Liver (tissue), 9 donors: Measurements from ENCODE around the gene ZNF343. TPM values are rescaled to one million over a fixed set of nuclear protein-coding genes. Genes with fewer than 3 reads are reported as not detected.

Experiments
- DNase-seq: peaks from one replicate; pipeline ENCODE4 v3.0.0-alpha.2; 2017; ENCODE audit warnings: low spot score
- H3K27ac ChIP-seq, 2 donors: one replicate each; pipeline ENCODE4 v1.7.0; 2013; ENCODE audit warnings: inconsistent platforms in 2 of 2, low read length in 2 of 2, control low read depth in 1 of 2, low read depth in 1 of 2, mild to moderate bottlenecking in 1 of 2
- H3K27me3 ChIP-seq, 4 donors: one replicate each; pipeline versions ENCODE4 v1.6.1 to v1.7.0; 2013; ENCODE audit warnings: low read length in 3 of 4, inconsistent platforms in 1 of 4, mild to moderate bottlenecking in 1 of 4, moderate library complexity in 1 of 4; ENCODE audit not compliant: control insufficient read depth in 4 of 4, insufficient read depth in 4 of 4
- H3K36me3 ChIP-seq, 4 donors: one replicate each; pipeline versions ENCODE4 v1.6.1 to v1.7.0; 2013; ENCODE audit warnings: low read length in 3 of 4, mild to moderate bottlenecking in 3 of 4, low read depth in 1 of 4, moderate library complexity in 1 of 4; ENCODE audit not compliant: control insufficient read depth in 4 of 4, insufficient read depth in 3 of 4
- H3K4me1 ChIP-seq, 4 donors: one replicate each; pipeline versions ENCODE4 v1.6.1 to v1.7.0; 2013; ENCODE audit warnings: low read length in 3 of 4, mild to moderate bottlenecking in 3 of 4, moderate library complexity in 1 of 4; ENCODE audit not compliant: control insufficient read depth in 4 of 4, insufficient read depth in 4 of 4
- H3K4me3 ChIP-seq, 3 donors: one replicate each; pipeline versions ENCODE4 v1.6.1 to v1.7.0; 2013; ENCODE audit warnings: low read length in 3 of 3, control low read depth in 1 of 3, low read depth in 1 of 3, mild to moderate bottlenecking in 1 of 3
- H3K9ac ChIP-seq, 2 donors: one replicate each; pipeline ENCODE4 v1.7.0; 2013; ENCODE audit warnings: low read length in 2 of 2, mild to moderate bottlenecking in 2 of 2, moderate library complexity in 2 of 2, control low read depth in 1 of 2, low read depth in 1 of 2
- H3K9me3 ChIP-seq, 4 donors: one replicate each; pipeline versions ENCODE4 v1.6.1 to v1.7.0; 2013; ENCODE audit warnings: low read length in 3 of 4; ENCODE audit not compliant: control insufficient read depth in 4 of 4
- ATF3 ChIP-seq: IDR thresholded peaks from 2 replicates; pipeline ENCODE4 v1.6.1; 2016; ENCODE audit warnings: antibody characterized with exemption
- CTCF ChIP-seq: fragments of 150-350 bp; IDR thresholded peaks from 2 replicates; pipeline ENCODE4 v1.5.1; 2017; ENCODE audit warnings: improper control_type of control experiment, low read depth, low read length; ENCODE audit not compliant: missing input control
- EGR1 ChIP-seq, 2 donors: IDR thresholded peaks; 2 replicates each; pipeline ENCODE4 v1.6.1; 2016 to 2018; ENCODE audit warnings: antibody characterized with exemption in 2 of 2, low read depth in 2 of 2
- FOXA1 ChIP-seq: IDR thresholded peaks from 2 replicates; pipeline ENCODE4 v1.6.1; 2016; ENCODE audit warnings: antibody characterized with exemption
- FOXA2 ChIP-seq: IDR thresholded peaks from 2 replicates; pipeline ENCODE4 v1.6.1; 2016; ENCODE audit warnings: antibody characterized with exemption
- GABPA ChIP-seq, 2 donors: IDR thresholded peaks in 1 of 2; conservative IDR thresholded peaks in 1 of 2; 2 replicates each; pipeline ENCODE4 v1.6.1; 2016; ENCODE audit warnings: antibody characterized with exemption in 2 of 2, mild to moderate bottlenecking in 1 of 2, moderate library complexity in 1 of 2
- HNF4A ChIP-seq, 2 donors: conservative IDR thresholded peaks; 2 replicates each; pipeline ENCODE4 v1.6.1; 2016; ENCODE audit warnings: antibody characterized with exemption in 2 of 2, mild to moderate bottlenecking in 2 of 2
- HNF4G ChIP-seq: IDR thresholded peaks from 2 replicates; pipeline ENCODE4 v1.6.1; 2016; ENCODE audit warnings: antibody characterized with exemption
- JUND ChIP-seq, 2 donors: IDR thresholded peaks; 2 replicates each; pipeline ENCODE4 v1.6.1; 2016; ENCODE audit warnings: antibody characterized with exemption in 2 of 2
- MAX ChIP-seq: IDR thresholded peaks from 2 replicates; pipeline ENCODE4 v1.6.1; 2016; ENCODE audit warnings: antibody characterized with exemption
- NR2F2 ChIP-seq: IDR thresholded peaks from 2 replicates; pipeline ENCODE4 v1.6.1; 2016; ENCODE audit warnings: antibody characterized with exemption
- RAD21 ChIP-seq, 2 donors: IDR thresholded peaks; 2 replicates each; pipeline ENCODE4 v1.6.1; 2016; ENCODE audit warnings: antibody characterized with exemption in 2 of 2, mild to moderate bottlenecking in 2 of 2
- REST ChIP-seq: IDR thresholded peaks from 2 replicates; pipeline ENCODE4 v1.6.1; 2016; ENCODE audit warnings: antibody characterized with exemption, mild to moderate bottlenecking
- SP1 ChIP-seq: IDR thresholded peaks from 2 replicates; pipeline ENCODE4 v1.6.1; 2018; ENCODE audit warnings: antibody characterized with exemption, mild to moderate bottlenecking
- TAF1 ChIP-seq: conservative IDR thresholded peaks from 2 replicates; pipeline ENCODE4 v1.6.1; 2016; ENCODE audit warnings: antibody characterized with exemption, mild to moderate bottlenecking
- YY1 ChIP-seq: IDR thresholded peaks from 2 replicates; pipeline ENCODE4 v1.6.1; 2016; ENCODE audit warnings: antibody characterized with exemption, mild to moderate bottlenecking
- ZBTB33 ChIP-seq: IDR thresholded peaks from 2 replicates; pipeline ENCODE4 v1.6.1; 2016; ENCODE audit warnings: antibody characterized with exemption
- WGBS: extraction: QIAGEN DNeasy Blood & Tissue Kit; methylation state at CpG from one replicate; pipeline ENCODE4 v1.1.7; 2013; 5-methylcytosine and 5-hydroxymethylcytosine counted together
- polyA plus RNA-seq, 2 donors: library from polyadenylated mRNA; stranded (reverse) in 1 of 2; unstranded in 1 of 2; fragments of 200-250 nt in 1 of 2; fragments of >200 nt in 1 of 2; fragmentation: Nextera tagmentation in 1 of 2; extraction: Ambion mirVana in 1 of 2; gene quantifications; one replicate each; pipeline versions ENCODE4 v1.2.1 to v1.2.3, GENCODE V29; 2013 to 2015
- total RNA-seq, 2 donors: library from RNA; depleted of rRNA; stranded (reverse); fragments of >200 nt; gene quantifications; one replicate each; pipeline ENCODE4 v1.2.3, GENCODE V29; 2014
- donor health status: healthy.
- donor health status: healthy.
- donor health status: healthy.
- donor health status: healthy.
- donor health status: healthy.

The ZNF343 gene
- total and polyA plus RNA-seq, 4 donors, result 3.3 to 10.5 (median 4.2) TPM

GRCh38 chr20:2528671-2529271 lies 20.1 kb upstream of the ZNF343 start:
- H3K36me3 ChIP-seq, result no peaks in the 10 kb centered on the region
- H3K4me3 ChIP-seq, result no peak overlapping the region
- peaks cover 0 to 5% (median 0%) of the 10 kb centered on the region in 4 donors for H3K27me3 ChIP-seq
- H3K9ac ChIP-seq, result no peak overlapping the region
- peaks cover 0 to 10% (median 2%) of the 10 kb centered on the region in 4 donors for H3K4me1 ChIP-seq
- no peak for DNase-seq
- H3K9me3 ChIP-seq, result no peaks in the 10 kb centered on the region
- WGBS, result 57% methylated on average over 10 of the region's 10 CpGs
- H3K27ac ChIP-seq, result no peak overlapping the region
- TF ChIP-seq HNF4G (no peak), ZBTB33 (no peak), FOXA2 (no peak), YY1 (no peak), JUND (IDR thresholded peaks at IDR 0.05) (no peak), EGR1 (IDR thresholded peaks at IDR 0.05; ENCODE audit: low read depth in 2 of 2) (no peak), FOXA1 (no peak), RAD21 (IDR thresholded peaks at IDR 0.05) (no peak), MAX (no peak), CTCF (no peak), HNF4A (conservative IDR thresholded peaks at IDR 0.05) (no peak), REST (no peak), NR2F2 (no peak), TAF1 (no peak), GABPA (IDR thresholded peaks at IDR 0.05 in 1 of 2, conservative IDR thresholded peaks at IDR 0.05 in 1 of 2) (no peak), SP1 (no peak)

- Histone ChIP-seq H3K36me3 (no peaks in the 10 kb centered on the region), H3K9me3 (no peaks in the 10 kb centered on the region), H3K4me1 (peaks cover 0 to 10% (median 2%) of the 10 kb centered on the region in 4 donors), H3K27ac (no peak overlapping the region), H3K27me3 (no peaks in the 10 kb centered on the region), H3K4me3 (no peak overlapping the region), H3K9ac (no peak overlapping the region)
- WGBS, result 85% methylated on average over 6 of the region's 6 CpGs
- DNase-seq, result no peak
- TF ChIP-seq HNF4A (conservative IDR thresholded peaks at IDR 0.05) (no peak), JUND (IDR thresholded peaks at IDR 0.05) (no peak), RAD21 (IDR thresholded peaks at IDR 0.05) (no peak), NR2F2 (no peak), TAF1 (no peak), REST (no peak), CTCF (no peak), FOXA2 (no peak), ATF3 (no peak), SP1 (no peak), FOXA1 (no peak), MAX (no peak)
These were observed 19.0 kb upstream of the ZNF343 start for GRCh38 chr20:2527762-2528161.
